Type B pancreatic cell (in vitro differentiated cells): ENCODE data around the gene ATP5MC2. TPM values are rescaled to one million over a fixed set of nuclear protein-coding genes. Genes with fewer than 3 reads are reported as not detected.

Experiments
- DNase-seq: peaks from one replicate; pipeline ENCODE4 v3.0.0; 2021; ENCODE audit warnings: mixed read lengths; ENCODE audit not compliant: unreplicated experiment; ENCODE audit errors: extremely low spot score
- H3K27ac Mint-ChIP-seq: 2 replicates; pipeline ENCODE4 v1.8.0; 2021; ENCODE audit warnings: mild to moderate bottlenecking, mixed read lengths
- H3K27me3 Mint-ChIP-seq: 2 replicates; pipeline ENCODE4 v1.8.0; 2021; ENCODE audit warnings: mixed read lengths
- H3K36me3 Mint-ChIP-seq: 2 replicates; pipeline ENCODE4 v1.8.0; 2021; ENCODE audit warnings: mixed read lengths
- H3K4me1 Mint-ChIP-seq: one replicate; pipeline ENCODE4 v1.8.0; 2021; ENCODE audit warnings: mixed read lengths; ENCODE audit not compliant: unreplicated experiment
- H3K4me3 Mint-ChIP-seq: 2 replicates; pipeline ENCODE4 v1.8.0; 2021; ENCODE audit warnings: mild to moderate bottlenecking, mixed read lengths
- H3K9me3 Mint-ChIP-seq: 2 replicates; pipeline ENCODE4 v1.8.0; 2021; ENCODE audit warnings: mixed read lengths
- CTCF ChIP-seq: fragments of 200-600 bp; sonication (generic); conservative IDR thresholded peaks from 2 replicates; pipeline ENCODE4 v1.5.0; 2021; ENCODE audit warnings: antibody characterized with exemption, mild to moderate bottlenecking
- total RNA-seq: library from RNA; stranded (reverse); gene quantifications from 2 replicates; pipeline ENCODE4 v1.2.1, GENCODE V29; 2021; ENCODE audit warnings: low replicate concordance

Gene ATP5MC2
- total RNA-seq, 1 donor from 2014 or later, result 402 TPM

- Mint-ChIP-seq H3K4me1 (no peaks in the 10 kb centered on the region), H3K27me3 (peaks cover 18% of the 10 kb centered on the region), H3K27ac (no peak overlapping the region), H3K4me3 (no peak overlapping the region), H3K9me3 (no peaks in the 10 kb centered on the region), H3K36me3 (peaks cover 30% of the 10 kb centered on the region)
- no peak for TF ChIP-seq CTCF
- DNase-seq, result no peak
These were observed 38.1 kb upstream of the ATP5MC2 start for GRCh38 chr12:53714004-53714403.

GRCh38 chr12:53713516-53713915 is 37.6 kb upstream of the ATP5MC2 start:
- Mint-ChIP-seq H3K36me3 (peaks cover 30% of the 10 kb centered on the region), H3K27ac (no peak overlapping the region), H3K4me1 (no peaks in the 10 kb centered on the region), H3K9me3 (no peaks in the 10 kb centered on the region), H3K27me3 (peaks cover 22% of the 10 kb centered on the region), H3K4me3 (no peak overlapping the region)
- TF ChIP-seq CTCF, result no peak
- no peak for DNase-seq

- H3K27ac Mint-ChIP-seq, result no peak overlapping the region
- TF ChIP-seq CTCF, result no peak
- peaks cover 31% of the 10 kb centered on the region for H3K27me3 Mint-ChIP-seq
- no peak overlapping the region for H3K4me3 Mint-ChIP-seq
- no peaks in the 10 kb centered on the region for H3K4me1 Mint-ChIP-seq
- peaks cover 26% of the 10 kb centered on the region for H3K36me3 Mint-ChIP-seq
- no peak for DNase-seq
- H3K9me3 Mint-ChIP-seq, result no peaks in the 10 kb centered on the region
These were observed 36.3 kb upstream of the ATP5MC2 start for GRCh38 chr12:53712059-53712643.

GRCh38 chr12:53710091-53710490 is 34.2 kb upstream of the ATP5MC2 start:
- peaks cover 51% of the 10 kb centered on the region for H3K27me3 Mint-ChIP-seq
- H3K9me3 Mint-ChIP-seq, result no peaks in the 10 kb centered on the region
- DNase-seq, result no peak
- H3K27ac Mint-ChIP-seq, result no peak overlapping the region
- no peak for TF ChIP-seq CTCF
- peaks cover 17% of the 10 kb centered on the region for H3K36me3 Mint-ChIP-seq
- no peak overlapping the region for H3K4me3 Mint-ChIP-seq
- no peaks in the 10 kb centered on the region for H3K4me1 Mint-ChIP-seq

- no peak overlapping the region for H3K27ac Mint-ChIP-seq
- no peak for DNase-seq
- H3K36me3 Mint-ChIP-seq, result peaks cover 17% of the 10 kb centered on the region
- H3K4me1 Mint-ChIP-seq, result no peaks in the 10 kb centered on the region
- H3K9me3 Mint-ChIP-seq, result no peaks in the 10 kb centered on the region
- no peak for TF ChIP-seq CTCF
- H3K27me3 Mint-ChIP-seq, result peaks cover 55% of the 10 kb centered on the region
- no peak overlapping the region for H3K4me3 Mint-ChIP-seq
These were observed 33.8 kb upstream of the ATP5MC2 start for GRCh38 chr12:53709671-53710070.

- no peak for TF ChIP-seq CTCF
- H3K27me3 Mint-ChIP-seq, result peaks cover 91% of the 10 kb centered on the region
- DNase-seq, result no peak
- peaks cover 6% of the 10 kb centered on the region for H3K36me3 Mint-ChIP-seq
- no peak overlapping the region for H3K4me3 Mint-ChIP-seq
- H3K4me1 Mint-ChIP-seq, result peaks cover 5% of the 10 kb centered on the region
- H3K27ac Mint-ChIP-seq, result no peak overlapping the region
- no peaks in the 10 kb centered on the region for H3K9me3 Mint-ChIP-seq
These were observed 30.2 kb upstream of the ATP5MC2 start for GRCh38 chr12:53706080-53706479.
